Right cardiac atrium (tissue), 5 donors: ENCODE measurements around the gene RNF208. TPM values are rescaled to one million over a fixed set of nuclear protein-coding genes. Genes with fewer than 3 reads are reported as not detected.

Experiments used
- ATAC-seq, 2 donors: fragments of 200-7000 bp; cut with Tn5 transposase; one replicate each; pipeline versions ENCODE4 v1.8.0 to v1.9.1; 2020; ENCODE audit warnings: moderate library complexity in 2 of 2, mild to moderate bottlenecking in 1 of 2
- DNase-seq, 3 donors: peaks; one replicate each; pipeline ENCODE4 v3.0.0-alpha.2; 2020
- H3K27ac ChIP-seq: one replicate; pipeline ENCODE4 v1.5.1; 2013; ENCODE audit warnings: mild to moderate bottlenecking, low read length, control low read depth, moderate library complexity
- H3K27me3 ChIP-seq: one replicate; pipeline ENCODE4 v1.6.1; 2013; ENCODE audit not compliant: control insufficient read depth, insufficient read depth
- H3K4me1 ChIP-seq: one replicate; pipeline ENCODE4 v1.6.1; 2013; ENCODE audit warnings: low read length; ENCODE audit not compliant: control insufficient read depth, insufficient read depth
- H3K4me3 ChIP-seq: one replicate; pipeline ENCODE4 v1.5.1; 2013; ENCODE audit warnings: low read length, control low read depth
- H3K9me3 ChIP-seq: one replicate; pipeline ENCODE4 v1.6.1; 2013; ENCODE audit warnings: low read length; ENCODE audit not compliant: control insufficient read depth
- WGBS: extraction: QIAGEN DNeasy Blood & Tissue Kit; methylation state at CpG from one replicate; pipeline ENCODE4 v1.1.7; 2013; 5-methylcytosine and 5-hydroxymethylcytosine counted together
- intact Hi-C, 4 donors: fragments of 100-400 bp; cut with DNase I; formaldehyde crosslinking; loops; one replicate each; pipeline versions ENCODE4 v1.11.0 to v1.14.0; 2022 to 2023
- polyA plus RNA-seq: library from polyadenylated mRNA; stranded (reverse); fragments of 200-250 nt; gene quantifications from one replicate; pipeline ENCODE4 v1.2.3, GENCODE V29; 2013
- total RNA-seq, 4 donors: library from RNA; stranded (reverse); fragmentation: NEBNext Ultra II Directional; extraction: Animal tissue kit (Norgen Biotek cat#: 25700); gene quantifications; one replicate each; pipeline ENCODE4 v1.2.1, GENCODE V29; 2021
- donor health status: healthy with polysubstance abuse.
- donor health status: DM: no; HTN: yes; CAD: no.
- donor health status: DM: no; HTN: no; CAD: no.
- donor health status: DM: no; HTN: yes; CAD: no; lungs with severe emphysema.
- donor health status: DM: yes; HTN: yes; CAD: no.

RNF208 gene
- total and polyA plus RNA-seq, 5 donors, result 17.7 to 36.0 (median 25.4) TPM

- no peak for ATAC-seq
- 76% methylated on average over 10 of the region's 10 CpGs for WGBS
- intact Hi-C loops, result no loop called here
- Histone ChIP-seq H3K27me3 (no peaks in the 10 kb centered on the region), H3K9me3 (no peaks in the 10 kb centered on the region), H3K4me1 (peaks cover 4% of the 10 kb centered on the region), H3K27ac (no peak overlapping the region), H3K4me3 (no peak overlapping the region)
- no peak for DNase-seq
Measured at GRCh38 chr9:137192448-137192780, 29.6 kb downstream of the RNF208 start.

GRCh38 chr9:137191691-137192447 is 30.2 kb downstream of the RNF208 start:
- H3K4me3 ChIP-seq, result no peak overlapping the region
- H3K27ac ChIP-seq, result no peak overlapping the region
- intact Hi-C loops, result no loop called here
- H3K9me3 ChIP-seq, result no peaks in the 10 kb centered on the region
- 82% methylated on average over 22 of the region's 22 CpGs for WGBS
- no peak for ATAC-seq
- no peaks in the 10 kb centered on the region for H3K27me3 ChIP-seq
- no peak for DNase-seq
- peaks cover 9% of the 10 kb centered on the region for H3K4me1 ChIP-seq

GRCh38 chr9:137191245-137191644 is 30.8 kb downstream of the RNF208 start:
- WGBS, result 73% methylated on average over 3 of the region's 3 CpGs
- Histone ChIP-seq H3K9me3 (no peaks in the 10 kb centered on the region), H3K27ac (no peak overlapping the region), H3K4me1 (peaks cover 11% of the 10 kb centered on the region), H3K4me3 (no peak overlapping the region), H3K27me3 (no peaks in the 10 kb centered on the region)
- intact Hi-C loops, result no loop called here
- DNase-seq, result no peak
- no peak for ATAC-seq

GRCh38 chr9:137190315-137190856 is 31.7 kb downstream of the RNF208 start:
- peaks cover 12% of the 10 kb centered on the region for H3K4me1 ChIP-seq
- H3K9me3 ChIP-seq, result no peaks in the 10 kb centered on the region
- ATAC-seq (no peak), DNase-seq (no peak)
- no peaks in the 10 kb centered on the region for H3K27me3 ChIP-seq
- H3K27ac ChIP-seq, result no peak overlapping the region
- WGBS, result 81% methylated on average over 9 of the region's 9 CpGs
- H3K4me3 ChIP-seq, result no peak overlapping the region
- intact Hi-C loops, result no loop called here

GRCh38 chr9:137189297-137190295 is 32.4 kb downstream of the RNF208 start:
- H3K27me3 ChIP-seq, result no peaks in the 10 kb centered on the region
- 31% methylated on average over 23 of the region's 23 CpGs for WGBS
- H3K9me3 ChIP-seq, result no peaks in the 10 kb centered on the region
- ATAC-seq, result no peak
- H3K4me3 ChIP-seq, result peak overlapping the region; percentile 71
- no peak for DNase-seq
- peak overlapping the region; percentile 66 for H3K27ac ChIP-seq
- intact Hi-C loops, result no loop called here
- H3K4me1 ChIP-seq, result peaks cover 12% of the 10 kb centered on the region

- intact Hi-C loops, result no loop called here
- Histone ChIP-seq H3K4me1 (peaks cover 12% of the 10 kb centered on the region), H3K27ac (peak within 1 kb of the TSS; percentile 66), H3K27me3 (no peaks in the 10 kb centered on the region), H3K9me3 (no peaks in the 10 kb centered on the region), H3K4me3 (peak within 1 kb of the TSS; percentile 71)
- under 1% methylated on average over 98 of the region's 98 CpGs for WGBS
- peak; percentile 94 to 98 (median 98) for DNase-seq
- ATAC-seq, result peak; percentile 89 to 90
Measured at GRCh38 chr9:137188490-137189296, 33.3 kb downstream of the RNF208 start, which contains the start of the genes ANAPC2 and SSNA1. Gene ANAPC2 (minus strand): TSS chr9:137188560. CDS start chr9:137188532, 28 bp downstream. Gene SSNA1 (plus strand): TSS chr9:137188676. CDS start chr9:137188727, 51 bp downstream.

GRCh38 chr9:137188086-137188489 is 34.0 kb downstream of the RNF208 start:
- no peaks in the 10 kb centered on the region for H3K27me3 ChIP-seq
- no peaks in the 10 kb centered on the region for H3K9me3 ChIP-seq
- under 1% methylated on average over 31 of the region's 31 CpGs for WGBS
- ATAC-seq (no peak), DNase-seq (no peak)
- H3K4me1 ChIP-seq, result peaks cover 12% of the 10 kb centered on the region
- intact Hi-C loops, result no loop called here
- peak overlapping the region; percentile 31 for H3K27ac ChIP-seq
- H3K4me3 ChIP-seq, result peak overlapping the region; percentile 71

- peaks cover 12% of the 10 kb centered on the region for H3K4me1 ChIP-seq
- H3K4me3 ChIP-seq, result peak overlapping the region; percentile 71
- no peaks in the 10 kb centered on the region for H3K27me3 ChIP-seq
- H3K9me3 ChIP-seq, result no peaks in the 10 kb centered on the region
- 85% methylated on average over 15 of the region's 15 CpGs for WGBS
- DNase-seq (no peak), ATAC-seq (no peak)
- intact Hi-C loops, result no loop called here
- no peak overlapping the region for H3K27ac ChIP-seq
Measured at GRCh38 chr9:137187386-137187785, 34.7 kb downstream of the RNF208 start.

GRCh38 chr9:137186385-137186784 is 35.7 kb downstream of the RNF208 start:
- intact Hi-C loops, result no loop called here
- H3K4me3 ChIP-seq, result no peak overlapping the region
- H3K27ac ChIP-seq, result no peak overlapping the region
- H3K27me3 ChIP-seq, result no peaks in the 10 kb centered on the region
- 79% methylated on average over 6 of the region's 6 CpGs for WGBS
- H3K4me1 ChIP-seq, result peaks cover 12% of the 10 kb centered on the region
- no peaks in the 10 kb centered on the region for H3K9me3 ChIP-seq
- no peak for DNase-seq
- no peak for ATAC-seq

GRCh38 chr9:137185921-137186320 is 36.1 kb downstream of the RNF208 start:
- peaks cover 12% of the 10 kb centered on the region for H3K4me1 ChIP-seq
- H3K9me3 ChIP-seq, result no peaks in the 10 kb centered on the region
- no peak for ATAC-seq
- WGBS, result 92% methylated on average over 19 of the region's 19 CpGs
- intact Hi-C loops, result no loop called here
- H3K27me3 ChIP-seq, result no peaks in the 10 kb centered on the region
- no peak for DNase-seq
- H3K4me3 ChIP-seq, result no peak overlapping the region
- H3K27ac ChIP-seq, result no peak overlapping the region
